Breast epithelium (tissue), 3 donors: ENCODE results near the gene GABPB1.
A peak's percentile ranks its signal among the peaks of the same experiment; 100 is the strongest.

Experiments
- POLR2AphosphoS5 ChIP-seq, 3 donors: sonication (generic); formaldehyde crosslinking; IDR thresholded peaks; one replicate each; pipeline ENCODE4 v1.6.1; 2017; ENCODE audit warnings: antibody characterized with exemption in 3 of 3
- TF ChIP-seq, protein P1 (sequence below), 3 donors: fragments of 450-650 bp; IDR thresholded peaks; one replicate each; pipeline ENCODE4 v1.5.1; 2016 to 2017; ENCODE audit warnings: antibody characterized with exemption in 3 of 3, mild to moderate bottlenecking in 3 of 3, moderate library complexity in 3 of 3

DNA sequence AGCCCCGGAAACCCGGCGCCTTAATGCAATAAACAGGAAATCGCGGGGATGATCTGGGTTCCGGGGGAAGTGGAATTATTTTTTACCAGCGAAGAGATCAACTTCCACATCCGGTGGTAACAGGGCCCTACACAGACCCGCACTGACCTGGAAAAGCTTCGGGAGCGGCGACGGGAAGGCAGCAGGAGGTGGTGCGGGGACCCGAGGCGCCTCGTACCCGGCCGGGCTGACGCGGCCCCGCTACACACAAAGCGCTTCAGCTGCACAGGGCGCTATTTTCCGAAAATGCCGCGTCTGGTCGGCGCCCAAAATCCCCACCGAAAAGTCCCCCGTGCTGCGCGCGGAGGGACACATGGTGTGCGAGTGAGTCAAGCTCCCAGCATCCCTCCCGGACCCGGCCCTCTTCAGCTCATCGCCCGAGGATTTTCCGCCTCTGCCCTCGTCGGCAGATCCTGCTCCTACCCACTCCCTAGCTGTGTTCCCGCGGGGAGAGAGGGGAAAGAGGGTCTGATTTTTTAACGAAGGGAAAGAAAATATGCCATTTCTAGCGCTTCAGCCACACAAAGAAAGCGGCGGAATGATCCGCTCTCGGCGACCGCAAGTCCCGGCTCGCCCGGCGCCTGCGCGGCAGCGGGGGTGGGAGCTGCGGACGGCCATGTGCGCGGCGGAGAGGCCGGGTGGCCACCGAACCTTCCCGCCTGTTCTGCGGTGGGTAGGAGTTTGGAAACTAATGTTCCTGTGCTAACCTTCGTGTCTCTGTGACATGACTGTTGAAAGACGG, at the start of gene GABPB1:
- TF ChIP-seq POLR2AphosphoS5 (IDR thresholded peaks at IDR 0.05) = peak; percentile 75 to 83 (median 78)
- TF ChIP-seq, protein P1, sequence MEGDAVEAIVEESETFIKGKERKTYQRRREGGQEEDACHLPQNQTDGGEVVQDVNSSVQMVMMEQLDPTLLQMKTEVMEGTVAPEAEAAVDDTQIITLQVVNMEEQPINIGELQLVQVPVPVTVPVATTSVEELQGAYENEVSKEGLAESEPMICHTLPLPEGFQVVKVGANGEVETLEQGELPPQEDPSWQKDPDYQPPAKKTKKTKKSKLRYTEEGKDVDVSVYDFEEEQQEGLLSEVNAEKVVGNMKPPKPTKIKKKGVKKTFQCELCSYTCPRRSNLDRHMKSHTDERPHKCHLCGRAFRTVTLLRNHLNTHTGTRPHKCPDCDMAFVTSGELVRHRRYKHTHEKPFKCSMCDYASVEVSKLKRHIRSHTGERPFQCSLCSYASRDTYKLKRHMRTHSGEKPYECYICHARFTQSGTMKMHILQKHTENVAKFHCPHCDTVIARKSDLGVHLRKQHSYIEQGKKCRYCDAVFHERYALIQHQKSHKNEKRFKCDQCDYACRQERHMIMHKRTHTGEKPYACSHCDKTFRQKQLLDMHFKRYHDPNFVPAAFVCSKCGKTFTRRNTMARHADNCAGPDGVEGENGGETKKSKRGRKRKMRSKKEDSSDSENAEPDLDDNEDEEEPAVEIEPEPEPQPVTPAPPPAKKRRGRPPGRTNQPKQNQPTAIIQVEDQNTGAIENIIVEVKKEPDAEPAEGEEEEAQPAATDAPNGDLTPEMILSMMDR (IDR thresholded peaks at IDR 0.05) = no peak
